Activated CD4-positive, alpha-beta T cell treated with anti-CD3 and anti-CD28 coated beads, Interleukin-2, amount 50 U/mL, for 24 hours (primary cell): ENCODE data around the gene TBX4.

Experiments used
- DNase-seq, 2 donors: peaks; one replicate each; pipeline ENCODE4 v3.0.0-alpha.2; 2020; ENCODE audit warnings: low read depth in 1 of 2, low spot score in 1 of 2

TBX4 gene

DNA sequence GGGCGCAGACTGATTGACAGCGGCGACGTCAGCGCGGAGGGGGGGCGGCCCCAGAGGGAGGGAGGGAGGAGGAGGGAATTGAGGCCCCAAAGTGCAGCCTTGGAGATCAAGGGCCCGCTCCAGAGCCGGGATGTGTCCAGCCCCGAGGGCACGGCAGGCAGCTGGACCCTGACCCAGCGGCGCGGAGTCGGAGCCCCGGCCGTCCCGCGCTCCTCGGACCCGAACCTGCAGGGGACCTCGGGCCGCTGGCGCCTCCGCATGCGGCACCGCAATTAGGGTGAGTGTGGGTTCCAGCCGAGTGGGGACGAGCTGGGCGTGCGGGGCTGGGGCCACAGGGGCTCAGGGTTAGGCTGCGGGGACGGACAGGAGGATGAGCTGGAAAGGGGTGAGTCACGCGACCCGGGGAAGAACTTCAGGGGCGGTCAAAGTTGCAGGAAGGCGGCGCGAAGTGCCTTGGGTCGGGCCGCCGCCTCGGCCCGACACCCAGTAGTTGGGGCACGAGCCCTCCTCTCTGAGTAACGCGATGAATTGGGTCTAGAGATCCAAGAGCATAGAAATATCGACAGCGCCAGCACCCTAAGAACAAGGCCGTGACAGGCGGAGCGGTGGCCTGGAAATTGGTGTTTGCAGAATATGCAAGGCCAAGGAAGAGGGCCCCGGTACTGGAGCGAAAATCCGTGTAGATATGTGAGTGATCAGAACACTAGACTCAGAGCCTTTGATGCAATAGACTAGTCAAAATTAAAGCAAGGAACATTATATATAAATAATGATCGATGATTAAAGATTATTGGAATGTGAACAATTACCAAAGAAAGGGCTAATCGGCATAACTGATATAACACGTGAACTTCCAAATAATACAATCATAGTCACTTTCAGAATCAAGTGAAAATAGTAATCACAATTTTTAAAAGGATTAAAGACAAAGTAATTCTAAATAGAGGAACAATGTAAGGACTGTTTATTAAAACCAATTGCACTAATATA lies at the start of gene TBX4:
Gene TBX4, plus strand, starts transcription at position 122 of the 990 bp plus-strand sequence. CDS start 4,069 bp downstream, outside the sequence.
- DNase-seq: no peak

DNA sequence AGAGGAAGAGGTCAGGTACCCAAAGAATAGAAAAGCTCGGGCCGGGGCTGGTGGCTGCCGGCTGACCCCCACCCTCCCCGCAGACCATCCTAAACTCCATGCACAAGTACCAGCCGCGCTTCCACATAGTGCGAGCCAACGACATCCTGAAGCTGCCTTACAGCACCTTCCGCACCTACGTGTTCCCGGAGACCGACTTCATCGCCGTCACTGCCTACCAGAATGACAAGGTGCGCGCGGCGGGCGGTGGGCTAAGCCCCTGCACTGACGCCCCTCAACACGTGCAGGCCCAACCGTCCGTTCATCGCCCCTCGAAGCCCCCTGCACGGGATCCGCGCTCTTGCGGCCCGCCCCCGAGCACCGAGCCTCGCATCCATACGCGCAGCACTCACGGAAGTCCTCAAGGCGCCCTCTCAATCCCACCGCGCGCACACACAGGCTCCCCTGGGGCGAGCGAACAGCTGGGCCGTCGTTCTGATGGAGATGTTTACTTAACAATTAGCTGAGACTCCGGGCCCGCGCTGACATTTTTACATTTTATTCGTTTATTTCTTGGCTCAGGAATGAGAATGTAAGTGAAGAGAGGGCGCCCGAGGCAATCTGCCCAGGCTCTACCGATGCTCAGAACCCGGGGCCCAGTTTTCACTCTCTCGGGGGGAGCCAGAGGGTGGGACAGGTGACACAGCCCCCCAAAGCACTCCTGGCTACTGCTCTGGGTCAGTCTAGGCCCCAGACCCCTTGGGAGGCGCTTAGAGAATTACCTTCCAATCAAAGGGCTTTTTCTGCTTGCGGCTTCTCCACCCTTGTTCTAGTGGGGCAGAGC lies 49.0 kb upstream of the TBX4 start:
- no peak for DNase-seq

DNA sequence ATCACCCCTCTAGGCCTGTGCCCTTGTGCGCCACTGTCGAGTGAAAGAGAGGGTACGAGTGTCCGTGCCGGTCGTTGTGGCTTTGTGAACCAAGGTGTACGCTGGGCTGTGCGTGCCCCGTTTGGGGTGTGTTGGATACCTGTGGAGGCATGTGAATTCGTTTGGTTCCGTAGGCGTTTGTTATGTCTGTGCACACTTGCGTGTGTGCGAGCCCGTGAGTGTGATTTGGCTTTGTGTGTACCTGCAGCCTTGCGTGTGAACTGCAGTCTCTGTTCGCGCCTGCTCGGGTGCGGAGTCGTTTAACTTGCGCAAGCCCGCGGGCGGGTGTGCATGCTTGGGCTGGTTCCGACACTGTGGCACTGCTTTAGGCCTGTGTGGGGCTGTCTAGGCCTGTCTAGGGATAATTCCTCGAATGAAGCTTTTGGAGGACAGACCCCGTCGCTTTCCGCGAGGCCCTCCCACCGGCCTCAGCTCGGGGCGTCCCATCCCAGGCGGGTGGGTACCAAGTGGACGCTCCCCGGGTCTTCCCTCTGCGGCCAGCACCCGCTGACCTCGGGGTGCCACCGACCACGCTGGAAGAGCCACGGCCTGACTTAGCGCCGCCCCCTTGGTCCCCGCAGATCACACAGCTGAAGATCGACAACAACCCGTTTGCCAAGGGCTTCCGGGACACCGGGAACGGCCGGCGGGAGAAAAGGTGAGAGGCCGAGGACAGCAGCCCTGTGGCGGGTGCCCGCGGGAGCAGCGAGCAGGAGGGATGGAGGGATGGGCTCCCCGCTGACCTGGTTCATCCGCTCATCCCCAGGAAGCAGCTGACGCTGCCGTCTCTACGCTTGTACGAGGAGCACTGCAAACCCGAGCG lies 48.2 kb upstream of the TBX4 start:
- no peak for DNase-seq

DNA sequence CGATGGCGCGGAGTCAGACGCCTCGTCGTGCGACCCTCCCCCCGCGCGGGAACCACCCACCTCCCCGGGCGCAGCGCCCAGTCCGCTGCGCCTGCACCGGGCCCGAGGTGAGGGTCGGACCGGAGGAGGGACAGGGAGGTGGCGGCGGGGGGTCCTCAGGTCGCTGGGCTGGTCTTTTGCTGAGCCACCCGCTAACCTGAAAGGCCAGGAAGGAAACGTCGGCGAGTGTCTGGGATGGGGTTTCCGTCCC lies 47.6 kb upstream of the TBX4 start:
- DNase-seq: no peak

DNA sequence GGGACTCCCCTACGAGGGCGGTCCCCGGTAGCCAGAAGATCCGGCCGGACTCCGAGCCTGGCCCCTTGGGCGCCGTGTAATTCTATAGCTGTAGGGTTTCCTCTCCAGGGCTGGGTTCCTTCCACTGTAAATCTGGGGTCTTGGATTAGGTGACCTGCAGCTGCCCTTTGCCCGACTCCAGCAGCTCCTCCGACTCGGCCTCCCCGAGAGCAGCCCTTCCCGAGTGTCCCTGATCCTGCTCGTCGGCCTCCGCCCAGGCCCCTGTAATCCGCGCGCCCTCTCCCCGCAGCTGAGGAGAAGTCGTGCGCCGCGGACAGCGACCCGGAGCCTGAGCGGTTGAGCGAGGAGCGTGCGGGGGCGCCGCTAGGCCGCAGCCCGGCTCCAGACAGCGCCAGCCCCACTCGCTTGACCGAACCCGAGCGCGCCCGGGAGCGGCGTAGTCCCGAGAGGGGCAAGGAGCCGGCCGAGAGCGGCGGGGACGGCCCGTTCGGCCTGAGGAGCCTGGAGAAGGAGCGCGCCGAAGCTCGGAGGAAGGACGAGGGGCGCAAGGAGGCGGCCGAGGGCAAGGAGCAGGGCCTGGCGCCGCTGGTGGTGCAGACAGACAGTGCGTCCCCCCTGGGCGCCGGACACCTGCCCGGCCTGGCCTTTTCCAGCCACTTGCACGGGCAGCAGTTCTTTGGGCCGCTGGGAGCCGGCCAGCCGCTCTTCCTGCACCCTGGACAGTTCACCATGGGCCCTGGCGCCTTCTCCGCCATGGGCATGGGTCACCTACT lies 47.1 kb upstream of the TBX4 start:
- no peak for DNase-seq

DNA sequence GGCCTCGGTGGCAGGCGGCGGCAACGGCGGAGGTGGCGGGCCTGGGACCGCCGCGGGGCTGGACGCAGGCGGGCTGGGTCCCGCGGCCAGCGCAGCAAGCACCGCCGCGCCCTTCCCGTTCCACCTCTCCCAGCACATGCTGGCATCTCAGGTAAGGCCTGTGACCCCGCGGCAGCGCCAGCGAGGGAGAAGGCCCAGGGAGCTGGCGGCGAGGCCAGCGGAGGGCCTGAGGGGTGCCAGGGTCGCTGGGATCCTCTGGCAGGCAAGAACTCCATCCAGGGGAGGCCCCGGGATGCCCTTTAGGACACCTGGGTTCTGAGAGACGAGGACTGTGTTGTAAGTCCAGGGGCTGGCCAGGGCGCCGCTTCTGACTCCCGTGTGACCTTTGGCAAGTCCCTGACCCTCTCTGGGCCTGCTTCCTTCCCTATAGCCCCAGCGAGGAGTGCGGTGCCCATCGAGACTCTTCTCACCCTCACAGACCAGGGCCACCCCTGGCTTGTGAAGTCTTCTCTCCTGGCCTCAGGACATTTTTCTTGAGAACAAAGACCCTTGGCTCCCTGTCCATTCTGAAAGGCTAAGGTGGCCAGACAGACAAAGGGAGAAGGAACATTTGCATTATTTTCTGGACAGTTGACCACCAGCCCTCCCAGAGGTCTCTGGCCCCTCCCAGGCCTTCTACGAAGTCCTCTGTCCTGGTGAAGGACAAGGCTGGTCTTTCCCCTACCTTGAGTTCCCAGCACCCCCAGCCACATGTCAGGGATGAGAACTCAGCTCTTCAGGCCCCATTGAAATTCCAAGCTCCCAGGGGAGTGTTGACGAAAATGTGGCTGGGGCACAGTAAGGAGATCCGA lies 46.3 kb upstream of the TBX4 start:
- no peak for DNase-seq

DNA sequence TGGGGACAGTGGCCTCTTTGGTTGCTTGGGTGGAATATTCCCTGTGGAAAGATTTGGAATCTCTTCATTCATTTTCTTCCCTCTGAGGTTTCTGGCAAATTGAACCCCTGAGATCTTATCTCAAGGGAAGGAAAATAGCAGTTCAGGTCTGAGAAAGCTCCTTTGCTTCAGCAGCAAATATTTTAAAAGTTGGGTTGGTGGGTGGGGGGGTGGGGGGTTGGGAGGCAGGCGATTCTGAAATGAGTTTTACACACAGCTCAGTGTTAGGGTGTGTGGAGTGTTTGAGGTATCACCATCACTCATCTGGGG lies 45.7 kb upstream of the TBX4 start:
- no peak for DNase-seq

DNA sequence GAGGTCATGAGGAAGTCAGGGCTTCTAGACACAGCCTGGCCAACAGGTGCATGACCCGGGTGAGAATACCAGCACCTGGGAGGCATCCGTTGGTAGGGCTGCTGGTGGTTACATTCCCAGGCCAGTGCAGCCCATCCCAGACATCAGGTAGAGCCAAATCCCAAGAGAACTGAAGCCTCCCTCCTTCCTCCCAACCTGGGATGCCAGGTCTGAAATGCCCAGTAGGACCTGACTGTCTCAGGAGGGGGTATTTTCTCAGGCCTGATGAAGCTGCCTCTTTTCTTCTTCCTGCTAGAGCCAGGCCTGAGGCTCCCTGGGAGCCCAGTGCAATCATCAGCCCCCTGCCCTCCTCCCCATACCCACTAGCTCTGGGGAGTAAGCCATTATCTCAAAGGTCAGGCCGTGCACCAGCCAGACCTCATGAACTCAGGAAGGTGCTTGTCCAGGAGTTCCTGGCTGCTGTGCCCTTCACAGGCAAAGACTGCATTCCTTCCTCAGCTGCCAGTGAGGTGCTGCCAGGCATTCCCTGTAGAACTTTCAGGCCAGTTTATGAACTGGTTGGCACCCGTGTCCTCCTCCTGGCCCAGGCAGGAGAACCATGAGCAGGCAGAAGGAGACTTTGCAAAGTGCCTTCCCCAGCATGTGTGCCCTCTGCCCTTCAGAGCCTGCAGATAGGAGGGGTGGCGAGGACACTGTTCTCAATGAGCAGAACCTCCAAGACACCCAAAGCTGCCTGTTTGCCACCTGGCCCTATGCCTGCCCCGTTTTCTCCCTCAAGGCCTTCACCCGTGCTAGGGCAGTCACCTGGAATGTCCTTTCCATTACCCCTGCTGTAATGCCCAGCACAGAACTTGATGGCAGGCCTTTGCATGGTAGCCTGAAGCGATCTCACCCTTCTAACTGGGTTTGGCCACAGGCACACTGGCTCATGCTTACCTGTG lies 45.0 kb upstream of the TBX4 start:
- DNase-seq: no peak

DNA sequence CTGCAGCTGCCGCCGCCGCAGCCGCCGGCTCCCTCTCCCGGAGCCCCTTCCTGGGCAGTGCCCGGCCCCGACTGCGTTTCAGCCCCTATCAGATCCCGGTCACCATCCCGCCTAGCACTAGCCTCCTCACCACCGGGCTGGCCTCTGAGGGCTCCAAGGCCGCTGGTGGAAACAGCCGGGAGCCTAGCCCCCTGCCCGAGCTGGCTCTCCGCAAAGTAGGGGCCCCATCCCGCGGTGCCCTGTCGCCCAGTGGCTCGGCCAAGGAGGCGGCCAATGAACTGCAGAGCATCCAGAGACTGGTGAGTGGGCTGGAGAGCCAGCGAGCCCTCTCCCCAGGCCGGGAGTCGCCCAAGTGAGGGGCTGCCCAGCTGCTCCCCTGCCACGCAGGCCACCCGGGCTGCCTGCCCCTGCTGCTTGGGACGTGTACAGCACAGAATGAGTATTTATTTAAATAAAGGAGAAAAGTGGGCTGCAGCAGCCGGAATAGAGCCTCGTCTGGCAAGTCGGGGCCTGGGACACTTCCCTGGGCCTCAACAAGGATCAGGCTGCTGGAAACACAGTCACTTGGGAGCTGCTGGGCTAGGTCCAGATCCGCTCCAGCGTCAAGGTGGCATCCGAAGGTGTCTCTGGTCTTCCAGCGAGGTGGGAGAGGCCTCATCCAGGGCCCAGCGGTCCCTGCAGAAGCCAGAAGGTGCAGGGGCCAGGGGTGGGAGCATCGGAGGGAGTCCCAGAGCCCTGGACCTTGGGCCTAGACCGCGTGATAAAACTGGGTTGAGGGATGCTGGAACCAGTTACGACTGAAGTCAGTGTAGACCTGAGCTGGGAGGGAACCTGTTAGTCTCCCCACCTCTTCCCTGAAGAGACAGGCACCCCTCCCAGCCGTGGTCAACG lies 43.8 kb upstream of the TBX4 start:
- DNase-seq: no peak

DNA sequence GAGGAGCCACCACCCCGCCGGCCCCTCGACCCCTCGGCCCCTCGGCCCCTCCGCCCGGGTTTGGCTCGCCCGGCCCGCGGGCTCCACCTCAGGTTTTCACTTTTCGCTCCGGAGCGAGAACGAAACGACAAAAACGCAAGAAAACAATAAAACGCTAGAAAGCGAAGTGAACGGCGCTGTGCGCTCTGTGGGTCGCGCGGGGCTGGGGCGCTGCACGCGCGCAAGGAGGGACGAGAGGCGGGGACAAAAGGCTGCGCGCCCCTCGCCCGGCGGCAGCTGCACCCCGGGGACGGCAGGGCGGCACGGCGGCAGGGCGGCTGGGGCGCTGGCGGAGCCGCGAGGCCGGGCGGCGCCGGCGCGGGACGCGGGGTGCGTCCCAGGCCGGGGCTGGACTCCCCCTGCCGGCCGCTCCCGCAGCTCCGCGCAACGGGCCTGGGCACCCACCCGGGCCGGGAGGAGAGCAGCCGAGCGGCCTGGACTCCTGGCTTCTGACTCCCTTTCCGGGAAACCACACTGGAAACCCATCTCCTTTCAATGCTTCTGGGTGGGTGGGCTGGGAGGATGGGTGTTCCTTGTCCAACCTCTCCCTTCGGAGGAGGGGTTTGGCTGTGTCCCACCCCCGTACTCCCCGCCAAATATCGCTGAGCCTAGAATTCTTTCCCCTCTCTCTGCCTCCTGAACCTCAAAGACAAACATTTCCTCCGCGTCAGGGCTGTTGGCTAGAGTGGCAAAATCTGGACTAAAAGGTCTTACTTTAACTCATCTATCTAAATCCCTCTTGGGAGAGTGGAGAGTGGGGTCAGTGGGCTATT lies 42.7 kb upstream of the TBX4 start:
- no peak for DNase-seq

DNA sequence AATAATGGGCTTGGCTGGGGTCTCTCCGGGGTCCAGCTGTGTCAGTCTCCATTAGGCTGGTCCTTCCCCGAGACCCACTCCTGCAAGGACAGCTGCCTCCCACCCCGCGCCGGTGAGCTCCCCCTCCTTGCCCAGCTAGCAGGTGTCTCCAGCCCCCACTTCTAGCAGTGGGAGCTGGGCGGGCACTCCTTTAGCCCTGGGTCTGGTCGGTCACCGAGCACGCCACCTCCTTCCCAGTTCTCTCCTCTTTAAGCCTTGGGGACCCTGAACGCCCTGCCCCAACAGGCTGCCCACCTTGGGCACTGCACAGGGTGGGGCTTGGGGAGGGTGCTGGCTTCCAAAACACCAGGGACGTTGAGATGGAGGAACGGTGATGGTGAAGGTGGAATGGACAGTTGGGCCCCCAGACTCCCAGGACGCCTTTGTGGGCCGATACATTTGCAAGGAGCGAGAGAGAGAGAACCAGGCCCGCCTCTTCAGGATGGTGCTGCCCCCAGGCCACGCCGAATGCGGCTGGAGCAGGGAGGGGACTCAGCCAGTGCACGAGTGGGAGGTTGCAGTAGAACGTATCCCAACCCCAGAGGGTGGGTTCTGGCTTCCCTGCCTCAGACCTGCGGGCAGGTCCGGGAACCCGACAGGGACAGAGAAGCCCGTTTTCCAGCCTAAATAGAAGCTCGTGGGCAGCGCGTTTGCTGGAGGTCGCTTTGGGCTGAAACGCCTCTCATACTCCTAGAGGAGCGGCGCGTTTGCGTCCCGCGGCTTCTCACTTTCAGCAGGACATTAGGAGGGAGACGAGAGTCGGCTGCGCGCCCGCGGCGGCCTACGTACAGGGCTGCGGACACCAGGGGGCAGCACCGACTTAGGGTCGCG lies 41.8 kb upstream of the TBX4 start:
- peak in 1 of 2 donors; percentile 48 for DNase-seq

DNA sequence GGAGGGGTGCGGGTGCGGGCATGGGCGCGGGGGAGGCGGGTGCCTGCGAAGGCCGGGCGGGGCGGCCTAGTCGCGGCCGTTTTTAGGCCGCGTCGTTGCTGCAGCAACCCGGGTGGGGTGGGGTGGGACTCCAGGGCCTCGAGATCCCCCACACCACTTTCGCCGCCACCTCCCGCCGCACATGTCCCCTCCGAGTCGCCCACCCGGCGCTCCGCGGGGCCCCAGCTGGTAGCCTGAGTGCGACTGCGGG lies 41.3 kb upstream of the TBX4 start:
- DNase-seq: no peak

DNA sequence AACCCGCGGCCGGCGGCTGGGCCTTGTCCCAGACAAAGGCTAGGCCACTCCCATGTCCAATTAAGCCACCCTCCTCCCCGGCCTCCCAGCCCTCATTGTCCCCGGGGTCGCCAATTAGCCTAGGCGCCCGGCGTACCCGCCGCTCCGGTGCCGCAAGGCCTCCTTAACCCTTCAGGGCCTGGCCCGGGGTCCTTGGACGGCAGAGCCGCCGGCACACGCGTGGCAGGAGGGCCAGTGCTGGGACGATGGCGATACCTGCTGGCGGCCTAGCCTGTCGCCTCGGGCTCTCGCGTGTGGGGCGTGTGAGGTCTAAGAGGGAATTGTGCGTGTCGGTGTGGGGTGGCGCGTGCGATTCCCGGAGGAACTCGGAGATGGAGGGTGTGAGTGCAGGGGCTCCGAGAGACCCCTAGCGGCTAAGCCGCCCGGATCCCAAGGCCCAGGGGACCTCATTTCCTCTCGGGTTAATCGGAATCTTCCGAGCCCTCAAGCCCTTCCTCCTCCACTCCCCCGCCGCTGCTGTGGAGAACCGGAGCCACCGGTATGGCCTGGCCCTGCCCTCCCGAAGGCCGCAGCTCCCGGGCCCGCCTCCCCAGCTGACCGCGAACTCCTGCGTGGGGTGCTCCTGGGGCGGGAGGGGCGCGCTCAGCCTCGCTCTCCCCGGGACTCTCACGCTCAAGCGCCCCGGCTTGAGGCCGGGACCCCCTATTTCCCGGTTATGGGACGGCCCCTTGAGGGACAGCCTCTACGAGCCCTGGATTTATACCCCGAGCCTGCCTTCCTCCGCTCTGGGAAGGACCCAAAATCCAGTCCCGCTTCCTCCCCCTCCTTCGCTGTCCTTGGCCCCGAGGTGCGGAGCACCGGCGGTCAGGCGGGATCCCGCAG lies 40.7 kb upstream of the TBX4 start:
- DNase-seq: no peak

DNA sequence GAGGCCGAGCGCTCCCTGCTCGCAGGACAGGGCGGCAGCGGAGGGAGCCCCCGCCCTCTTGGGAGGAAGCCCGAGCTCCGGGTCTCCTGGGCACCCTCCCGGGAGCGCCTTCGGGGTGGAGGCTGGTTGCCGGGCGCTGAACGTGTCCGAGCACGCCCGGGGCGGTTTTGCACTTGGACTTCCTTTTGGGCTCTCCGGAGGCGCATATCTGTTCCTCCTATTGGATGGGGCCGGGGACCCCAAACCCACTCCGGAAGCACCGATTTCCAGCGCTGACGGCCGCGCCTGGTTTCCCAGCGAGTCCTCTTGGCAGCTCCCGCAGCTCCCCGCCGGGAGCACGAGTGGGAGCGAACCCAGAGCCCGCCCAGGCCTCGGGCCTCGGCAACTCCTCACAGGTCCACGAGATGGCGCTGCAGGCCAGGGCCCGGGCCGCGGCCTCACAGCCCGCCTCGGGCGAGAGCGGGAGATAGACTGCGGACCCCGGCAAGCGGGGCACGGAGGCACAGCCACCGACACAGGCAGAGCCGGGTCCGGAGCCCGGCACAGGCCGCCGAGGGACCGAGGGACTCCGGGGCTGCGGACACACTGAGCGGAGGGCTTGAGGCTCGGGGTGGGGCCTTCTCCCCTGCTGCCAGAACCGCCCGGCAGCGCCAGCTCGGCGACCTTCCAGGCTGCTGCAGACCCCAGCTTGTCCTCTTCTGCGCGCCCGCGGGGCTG lies 39.9 kb upstream of the TBX4 start:
- DNase-seq: peak; percentile 65 to 70
